K562 (cell line): ENCODE data around the gene ABHD8. TPM values are rescaled to one million over a fixed set of nuclear protein-coding genes. Genes with fewer than 3 reads are reported as not detected.

Source experiments
- ATAC-seq: fragments of 200-7000 bp; cut with Tn5 transposase; 3 replicates; pipeline ENCODE4 v1.9.1; 2020; ENCODE audit warnings: moderate library complexity
- BruUV-seq: library from RNA; stranded (reverse); fragments of 400-500 nt; replicated peaks from 2 replicates; lab custom pipeline; 2021; lab: Mats Ljungman, UMichigan
- CTCF ChIA-PET: fragments of 300-600 bp; formaldehyde crosslinking; extraction: SDS; loops from one replicate; lab custom pipeline; 2021; ENCODE audit warnings: low intra/inter-chr PET ratio; lab: Yijun Ruan, JAX
- POLR2A ChIA-PET: fragments of 300-600, 350-650 bp; sonication (Branson Sonifier 250); formaldehyde crosslinking; extraction: SDS; loops from one replicate; lab custom pipeline; 2021; ENCODE audit warnings: antibody characterized with exemption, inconsistent platforms; lab: Yijun Ruan, JAX
- DNase-seq, 4 experiments: peaks; one replicate each; pipeline versions ENCODE4 v3.0.0 to v3.0.0-alpha.2; 2011 to 2018; ENCODE audit warnings: low spot score in 3 of 4, mixed read lengths in 3 of 4; ENCODE audit errors: extremely low read depth in 1 of 4
- FAIRE-seq: peaks from 2 replicates; lab custom pipeline; 2011; peaks lifted over from hg19 to GRCh38; lab: Jason Lieb, UNC
- H2AFZ ChIP-seq: 2 replicates; pipeline ENCODE4 v1.6.0; 2011; ENCODE audit warnings: low read depth, low read length, control low read depth, inconsistent platforms
- H3K27ac ChIP-seq: fragments of 200-600 bp; 3 replicates; pipeline ENCODE4 v1.8.0; 2011; ENCODE audit warnings: low read depth, mild to moderate bottlenecking, control low read depth, inconsistent platforms, low read length, moderate library complexity, mixed read lengths; ENCODE audit errors: extremely low read depth
- H3K27me3 ChIP-seq, 2 experiments: fragments of 300-600 bp in 1 of 2; 2 replicates in 1 of 2; 3 replicates in 1 of 2; pipeline versions ENCODE4 v1.6.0 to v1.8.0; 2011; ENCODE audit warnings: inconsistent platforms in 2 of 2, low read length in 2 of 2, mild to moderate bottlenecking in 1 of 2, mixed read lengths in 1 of 2, moderate library complexity in 1 of 2; ENCODE audit not compliant: control insufficient read depth in 2 of 2, insufficient read depth in 2 of 2
- H3K36me3 ChIP-seq: fragments of 300-600 bp; 3 replicates; pipeline ENCODE4 v1.8.0; 2011; ENCODE audit warnings: mild to moderate bottlenecking, low read length, inconsistent platforms; ENCODE audit not compliant: control insufficient read depth, insufficient read depth
- H3K4me1 ChIP-seq, 2 experiments: fragments of 200-600 bp in 1 of 2; replicated peaks in 1 of 2; 2 replicates in 1 of 2; 3 replicates in 1 of 2; pipeline versions ENCODE4 v1.5.1 to v1.8.0; 2011; ENCODE audit warnings: inconsistent platforms in 2 of 2, low read length in 2 of 2, mild to moderate bottlenecking in 1 of 2, mixed read lengths in 1 of 2, moderate library complexity in 1 of 2; ENCODE audit not compliant: control insufficient read depth in 2 of 2, insufficient read depth in 2 of 2
- H3K4me2 ChIP-seq: 2 replicates; pipeline ENCODE4 v1.6.1; 2011; ENCODE audit warnings: low read length, control low read depth, inconsistent platforms, mixed read lengths; ENCODE audit not compliant: insufficient read depth
- H3K4me3 ChIP-seq: fragments of 200-600 bp; sonication (generic), shearing (Covaris generic); 2 replicates; pipeline ENCODE4 v1.5.1; 2016; ENCODE audit warnings: control low read depth, inconsistent platforms
- H3K79me2 ChIP-seq: fragments of 200-600 bp; 3 replicates; pipeline ENCODE4 v1.8.0; 2011; ENCODE audit warnings: low read length, inconsistent platforms; ENCODE audit not compliant: control insufficient read depth, insufficient read depth
- H3K9ac ChIP-seq, 2 experiments: 2 replicates each; pipeline versions ENCODE4 v1.6.0 to v1.6.1; 2011; ENCODE audit warnings: low read depth in 2 of 2, low read length in 2 of 2, control low read depth in 1 of 2, inconsistent platforms in 1 of 2, mild to moderate bottlenecking in 1 of 2, mixed read lengths in 1 of 2; ENCODE audit not compliant: insufficient read depth in 1 of 2
- H3K9me1 ChIP-seq: one replicate; pipeline ENCODE4 v1.6.0; 2011; ENCODE audit warnings: inconsistent platforms, mild to moderate bottlenecking, low read length, moderate library complexity; ENCODE audit not compliant: control insufficient read depth, insufficient read depth
- H3K9me3 ChIP-seq: replicated peaks from 2 replicates; pipeline ENCODE4 v1.5.1; 2011; ENCODE audit warnings: low read depth, low read length, inconsistent platforms; ENCODE audit not compliant: control insufficient read depth, insufficient read depth
- H4K20me1 ChIP-seq: replicated peaks from 2 replicates; pipeline ENCODE4 v1.6.1; 2011; ENCODE audit warnings: low read length, inconsistent platforms, mixed read lengths; ENCODE audit not compliant: control insufficient read depth, insufficient read depth
- MTA1 ChIP-seq: fragments of 450-650 bp; IDR thresholded peaks from 2 replicates; pipeline ENCODE4 v1.6.1; 2017; ENCODE audit warnings: borderline replicate concordance
- NELFE ChIP-seq: IDR thresholded peaks from 2 replicates; pipeline ENCODE4 v1.6.1; 2011; ENCODE audit warnings: mild to moderate bottlenecking; ENCODE audit not compliant: insufficient read depth, insufficient read length
- PREB ChIP-seq: sonication (generic); formaldehyde crosslinking; IDR thresholded peaks from 2 replicates; pipeline ENCODE4 v1.8.1; 2023; ENCODE audit warnings: mild to moderate bottlenecking, missing genetic modification reagents
- REST ChIP-seq, 2 experiments: fragments of 450-650 bp; formaldehyde crosslinking in 1 of 2; IDR thresholded peaks; 2 replicates each; pipeline versions ENCODE4 v1.4.0 to v1.6.1; 2014 to 2020; ENCODE audit warnings: mild to moderate bottlenecking in 2 of 2, borderline replicate concordance in 1 of 2, low read depth in 1 of 2
- SRSF3 ChIP-seq: fragments of 200-400 bp; formaldehyde crosslinking; IDR thresholded peaks from 2 replicates; pipeline ENCODE4 v1.6.1; 2016; ENCODE audit warnings: mild to moderate bottlenecking, low read length, moderate library complexity; ENCODE audit not compliant: insufficient read depth
- TCF7 ChIP-seq: sonication (generic); IDR thresholded peaks from 2 replicates; pipeline ENCODE4 v1.6.1; 2016; ENCODE audit warnings: antibody characterized with exemption, borderline replicate concordance
- TEAD2 ChIP-seq: fragments of 450-650 bp; IDR thresholded peaks from 2 replicates; pipeline ENCODE4 v1.6.1; 2016; ENCODE audit warnings: missing genetic modification characterization, control low read depth, missing compliant biosample characterization
- ZNF699 ChIP-seq: fragments of 250-450 bp; sonication (Bioruptor Pico); IDR thresholded peaks from 2 replicates; pipeline ENCODE4 v1.8.0; 2021; ENCODE audit warnings: mild to moderate bottlenecking, moderate library complexity; ENCODE audit not compliant: insufficient replicate concordance
- WGBS: fragments of 100-300 bp; shearing (Covaris generic); methylation state at CpG from one replicate; pipeline ENCODE4 v1.1.6; 2016; ENCODE audit warnings: low coverage, mixed read lengths; ENCODE audit not compliant: insufficient coverage; ENCODE audit errors: missing lambda C conversion rate; 5-methylcytosine and 5-hydroxymethylcytosine counted together
- in situ Hi-C: fragments of 300-500 bp; cut with MboI; formaldehyde crosslinking; loops from 4 replicates; pipeline ENCODE4 v1.15.0; 2018; ENCODE audit warnings: inconsistent platforms, mixed read lengths
- intact Hi-C: fragments of 100-400 bp; cut with micrococcal nuclease; formaldehyde crosslinking; loops from 2 replicates; pipeline ENCODE4 v1.14.2; 2022
- polyA plus RNA-seq, 8 experiments: library from polyadenylated mRNA; depleted of rRNA in 4 of 8; stranded (reverse) in 5 of 8; unstranded in 3 of 8; fragments of >200 nt; fragmentation: Nextera tagmentation in 2 of 8; fragmentation: Illumina TruSeq in 1 of 8; extraction: Ambion mirVana in 2 of 8; extraction: Trizol in 1 of 8; gene quantifications; 2 replicates each; pipeline versions ENCODE4 v1.2.1 to v1.2.3, GENCODE V29; 2011 to 2014; ENCODE audit warnings: inconsistent platforms in 1 of 8, missing spikeins in 1 of 8
- total RNA-seq, 7 experiments: library from RNA; depleted of rRNA in 6 of 7; stranded (reverse); fragments of >200 nt in 6 of 7; fragmentation: Illumina TruSeq in 2 of 7; extraction: Trizol in 2 of 7; gene quantifications; 2 replicates each; pipeline versions ENCODE4 v1.2.1 to v1.2.3, GENCODE V29; 2011 to 2021; ENCODE audit warnings: low replicate concordance in 1 of 7

Gene ABHD8
- total and polyA plus RNA-seq, 9 of the 15 experiments (the other 6 are each of a cell fraction or from before 2014, with no cell fraction given), result 0.04 to 6.6 (median 2.0) TPM; not detected in 1

- POLR2A ChIA-PET, result no interaction called here
- BruUV-seq, result no TSS peak
- CTCF ChIA-PET, result no interaction called here
- WGBS, result 81% methylated on average over 11 of the region's 11 CpGs
- Histone ChIP-seq H4K20me1 (peaks cover 6% of the 10 kb centered on the region; the same call in 1 of the 2 replicates), H3K4me2 (no peak overlapping the region), H3K36me3 (peaks cover 13% of the 10 kb centered on the region; the same call in 1 of the 3 replicates), H3K9ac (peak overlapping the region in 1 of 2 experiments; percentile 82; a peak in 2 of 4 replicates), H3K9me1 (no peaks in the 10 kb centered on the region), H3K27me3 (no peaks in the 10 kb centered on the region), H3K4me3 (no peak overlapping the region), H3K9me3 (no peaks in the 10 kb centered on the region), H3K79me2 (peaks cover 5% of the 10 kb centered on the region; the same call in 2 of the 3 replicates), H2AFZ (no peak overlapping the region; the same call in 1 of the 2 replicates), H3K4me1 (peaks cover 2 to 40% of the 10 kb centered on the region in 2 experiments; a peak in 4 of 5 replicates), H3K27ac (no peak overlapping the region; the same call in 2 of the 3 replicates)
- intact Hi-C loops, result no loop called here
- FAIRE-seq (no peak), DNase-seq (no peak), ATAC-seq (no peak)
- in situ Hi-C loops, result loop anchor here (5.0 kb wide), 1 partner anchor 214 kb away; no protein-coding TSS in a partner anchor
- TF ChIP-seq SRSF3 (no peak), NELFE (no peak), ZNF699 (CRISPR knock-in tag) (no peak), MTA1 (no peak), PREB (CRISPR knock-in tag) (no peak), TEAD2 (tag) (no peak), REST (IDR thresholded peaks at IDR 0.05; ENCODE audit: borderline replicate concordance) (no peak), REST (CRISPR knock-in tag; IDR thresholded peaks at IDR 0.05; ENCODE audit: low read depth) (no peak), TCF7 (no peak)
Observed at GRCh38 chr19:17286263-17286662, 17.0 kb downstream of the ABHD8 start.
